OCI-LY3 (cell line): ENCODE measurements around the gene LRRC8C.

ENCODE experiments used
- EZH2phosphoT487 ChIP-seq: fragments of 200-600 bp; shearing (Covaris generic); IDR thresholded peaks from 2 replicates; pipeline ENCODE4 v1.6.1; 2018; ENCODE audit warnings: antibody characterized with exemption, mixed run types, low read depth
- TF ChIP-seq, protein P1 (sequence below): fragments of 200-600, 300-600 bp; sonication (generic); IDR thresholded peaks from 2 replicates; pipeline ENCODE4 v1.5.1; 2014; ENCODE audit warnings: antibody characterized with exemption, low read length, low read depth

DNA sequence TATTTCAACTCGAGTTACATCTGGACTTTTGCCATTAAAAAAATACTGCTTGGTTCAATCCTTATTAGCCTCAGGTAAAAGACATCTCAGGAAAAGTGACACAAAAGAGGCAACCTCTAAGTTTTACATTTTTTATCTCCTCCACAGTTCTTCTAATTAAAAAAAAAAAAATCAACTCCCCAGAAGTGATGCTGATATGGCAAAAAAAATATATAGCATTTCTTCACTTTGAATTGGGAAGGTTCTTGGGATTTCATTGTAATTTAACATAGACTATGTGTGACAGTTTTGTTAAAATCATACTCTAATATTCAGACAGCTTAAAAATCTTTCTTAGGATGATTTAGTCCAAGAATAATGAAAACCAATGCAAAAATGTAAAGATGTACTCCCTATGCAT, 87.9 kb downstream of the LRRC8C start:
- TF ChIP-seq, protein P1, sequence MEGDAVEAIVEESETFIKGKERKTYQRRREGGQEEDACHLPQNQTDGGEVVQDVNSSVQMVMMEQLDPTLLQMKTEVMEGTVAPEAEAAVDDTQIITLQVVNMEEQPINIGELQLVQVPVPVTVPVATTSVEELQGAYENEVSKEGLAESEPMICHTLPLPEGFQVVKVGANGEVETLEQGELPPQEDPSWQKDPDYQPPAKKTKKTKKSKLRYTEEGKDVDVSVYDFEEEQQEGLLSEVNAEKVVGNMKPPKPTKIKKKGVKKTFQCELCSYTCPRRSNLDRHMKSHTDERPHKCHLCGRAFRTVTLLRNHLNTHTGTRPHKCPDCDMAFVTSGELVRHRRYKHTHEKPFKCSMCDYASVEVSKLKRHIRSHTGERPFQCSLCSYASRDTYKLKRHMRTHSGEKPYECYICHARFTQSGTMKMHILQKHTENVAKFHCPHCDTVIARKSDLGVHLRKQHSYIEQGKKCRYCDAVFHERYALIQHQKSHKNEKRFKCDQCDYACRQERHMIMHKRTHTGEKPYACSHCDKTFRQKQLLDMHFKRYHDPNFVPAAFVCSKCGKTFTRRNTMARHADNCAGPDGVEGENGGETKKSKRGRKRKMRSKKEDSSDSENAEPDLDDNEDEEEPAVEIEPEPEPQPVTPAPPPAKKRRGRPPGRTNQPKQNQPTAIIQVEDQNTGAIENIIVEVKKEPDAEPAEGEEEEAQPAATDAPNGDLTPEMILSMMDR: no peak
- no peak for TF ChIP-seq EZH2phosphoT487
